SK-N-SH (cell line): ENCODE measurements around the gene GLIS1. TPM values are rescaled to one million over a fixed set of nuclear protein-coding genes. Genes with fewer than 3 reads are reported as not detected.

ENCODE experiments used
- CTCF ChIA-PET: fragments of 300-600, 350-600 bp; formaldehyde crosslinking; extraction: SDS; loops from one replicate; lab custom pipeline; 2021; lab: Yijun Ruan, JAX
- POLR2A ChIA-PET: fragments of 350-600 bp; sonication (Branson Sonifier 250); formaldehyde crosslinking; extraction: SDS; loops from one replicate; lab custom pipeline; 2020; ENCODE audit warnings: antibody characterized with exemption, inconsistent platforms; lab: Yijun Ruan, JAX
- DNase-seq: peaks from one replicate; pipeline ENCODE4 v3.0.0; 2012
- H2AFZ ChIP-seq: fragments of 200-600 bp; sonication (generic); 2 replicates; pipeline ENCODE4 v1.8.1; 2016; ENCODE audit warnings: antibody characterized with exemption, mild to moderate bottlenecking, low read depth
- H3F3A ChIP-seq: fragments of 200-600 bp; sonication (generic); replicated peaks from 2 replicates; pipeline ENCODE3; 2016; ENCODE audit warnings: antibody characterized with exemption, mild to moderate bottlenecking; ENCODE audit not compliant: insufficient read depth
- H3K27ac ChIP-seq, 2 experiments: fragments of 200-500 bp in 1 of 2; fragments of 200-600 bp in 1 of 2; sonication (Bioruptor generic) in 1 of 2; sonication (generic), shearing (Covaris generic) in 1 of 2; 2 replicates each; pipeline versions ENCODE4 v1.5.1 to v1.6.1; 2014 to 2016; ENCODE audit warnings: low read depth in 2 of 2, inconsistent platforms in 1 of 2, low read length in 1 of 2, mild to moderate bottlenecking in 1 of 2, mixed read lengths in 1 of 2
- H3K27me3 ChIP-seq: fragments of 200-600 bp; sonication (generic), shearing (Covaris generic); 2 replicates; pipeline ENCODE4 v1.6.1; 2016; ENCODE audit warnings: mixed run types; ENCODE audit not compliant: insufficient read depth
- H3K36me3 ChIP-seq, 2 experiments: fragments of 200-500 bp in 1 of 2; fragments of 200-600 bp in 1 of 2; sonication (Bioruptor generic) in 1 of 2; sonication (generic) in 1 of 2; replicated peaks in 1 of 2; 2 replicates each; pipeline versions ENCODE3 to v1.5.1; 2014 to 2016; ENCODE audit warnings: low read length in 1 of 2, mild to moderate bottlenecking in 1 of 2; ENCODE audit not compliant: insufficient read depth in 2 of 2, control insufficient read depth in 1 of 2
- H3K4me1 ChIP-seq, 2 experiments: fragments of 200-500 bp in 1 of 2; fragments of 200-600 bp in 1 of 2; sonication (Bioruptor generic) in 1 of 2; sonication (generic), shearing (Covaris generic) in 1 of 2; 2 replicates each; pipeline versions ENCODE4 v1.5.1 to v1.6.1; 2014 to 2016; ENCODE audit warnings: low read depth in 1 of 2, low read length in 1 of 2, mixed run types in 1 of 2; ENCODE audit not compliant: insufficient read depth in 2 of 2, control insufficient read depth in 1 of 2
- H3K4me2 ChIP-seq: fragments of 200-600 bp; sonication (generic), shearing (Covaris generic); 2 replicates; pipeline ENCODE4 v1.6.1; 2017; ENCODE audit warnings: mixed run types
- H3K4me3 ChIP-seq, 2 experiments: fragments of 200-500 bp in 1 of 2; fragments of 200-600 bp in 1 of 2; sonication (Bioruptor generic) in 1 of 2; sonication (generic), shearing (Covaris generic) in 1 of 2; 2 replicates each; pipeline versions ENCODE4 v1.5.1 to v1.8.1; 2014 to 2016; ENCODE audit warnings: low read depth in 2 of 2, inconsistent platforms in 1 of 2, low read length in 1 of 2, mild to moderate bottlenecking in 1 of 2, mixed read lengths in 1 of 2, moderate library complexity in 1 of 2
- H3K79me2 ChIP-seq: fragments of 200-600 bp; sonication (generic); 2 replicates; pipeline ENCODE4 v1.8.1; 2017; ENCODE audit warnings: mild to moderate bottlenecking; ENCODE audit not compliant: insufficient read depth
- H3K9ac ChIP-seq: fragments of 200-600 bp; sonication (generic); 2 replicates; pipeline ENCODE4 v1.6.1; 2017; ENCODE audit warnings: mixed run types
- H3K9me2 ChIP-seq: fragments of 200-600 bp; sonication (generic); 2 replicates; pipeline ENCODE4 v1.6.1; 2017; ENCODE audit warnings: mixed run types
- H3K9me3 ChIP-seq: fragments of 200-600 bp; sonication (generic); 2 replicates; pipeline ENCODE4 v1.6.1; 2017; ENCODE audit warnings: mixed run types, mild to moderate bottlenecking, moderate library complexity
- H4K20me1 ChIP-seq: fragments of 200-600 bp; sonication (generic); 2 replicates; pipeline ENCODE4 v1.6.1; 2017; ENCODE audit warnings: mild to moderate bottlenecking, mixed run types; ENCODE audit not compliant: insufficient read depth
- CHD2 ChIP-seq: fragments of 150-350 bp; IDR thresholded peaks from 2 replicates; pipeline ENCODE4 v1.6.1; 2018; ENCODE audit warnings: low read length; ENCODE audit not compliant: partially characterized antibody
- ELF1 ChIP-seq: IDR thresholded peaks from 2 replicates; pipeline ENCODE4 v1.4.0; 2012
- EP300 ChIP-seq, 2 experiments: IDR thresholded peaks; 2 replicates each; pipeline versions ENCODE4 v1.4.0 to v1.6.1; 2012; ENCODE audit warnings: borderline replicate concordance in 1 of 2, low read depth in 1 of 2, low read length in 1 of 2
- EZH2phosphoT487 ChIP-seq: fragments of 200-600 bp; sonication (generic); IDR thresholded peaks from 2 replicates; pipeline ENCODE4 v1.6.1; 2017; ENCODE audit warnings: low read depth, mixed run types, mild to moderate bottlenecking, antibody characterized with exemption, moderate library complexity, borderline replicate concordance
- GABPA ChIP-seq: IDR thresholded peaks from 2 replicates; pipeline ENCODE4 v1.4.0; 2012; ENCODE audit warnings: low read depth, mild to moderate bottlenecking
- GATA2 ChIP-seq: sonication (generic); formaldehyde crosslinking; IDR thresholded peaks from 2 replicates; pipeline ENCODE4 v1.5.0; 2020; ENCODE audit warnings: mild to moderate bottlenecking, missing genetic modification reagents
- MEF2A ChIP-seq: IDR thresholded peaks from 2 replicates; pipeline ENCODE4 v1.4.0; 2012; ENCODE audit warnings: low read depth, borderline replicate concordance
- MXI1 ChIP-seq: IDR thresholded peaks from 2 replicates; pipeline ENCODE4 v1.6.1; 2012; ENCODE audit warnings: mild to moderate bottlenecking, low read depth, low read length, improper control_type of control experiment
- POLR2AphosphoS5 ChIP-seq: IDR thresholded peaks from 2 replicates; pipeline ENCODE4 v1.6.1; 2012; ENCODE audit warnings: low read depth, low read length
- RAD21 ChIP-seq: IDR thresholded peaks from 2 replicates; pipeline ENCODE4 v1.6.1; 2012; ENCODE audit warnings: mild to moderate bottlenecking, low read length
- RCOR1 ChIP-seq: fragments of 150-350 bp; IDR thresholded peaks from 2 replicates; pipeline ENCODE4 v1.6.1; 2017; ENCODE audit warnings: antibody characterized with exemption, low read length
- RFX5 ChIP-seq: IDR thresholded peaks from 2 replicates; pipeline ENCODE4 v1.6.1; 2012; ENCODE audit warnings: mild to moderate bottlenecking, improper control_type of control experiment, low read length
- SMC3 ChIP-seq: IDR thresholded peaks from 2 replicates; pipeline ENCODE4 v1.6.1; 2012; ENCODE audit warnings: low read depth, low read length, improper control_type of control experiment
- TAF1 ChIP-seq: IDR thresholded peaks from 2 replicates; pipeline ENCODE4 v1.6.1; 2012; ENCODE audit warnings: low read depth, mild to moderate bottlenecking, low read length, moderate library complexity, borderline replicate concordance
- WGBS: methylation state at CpG from one replicate; pipeline ENCODE4 v1.1.6; 2017; ENCODE audit warnings: low lambda C conversion rate; 5-methylcytosine and 5-hydroxymethylcytosine counted together
- polyA plus RNA-seq, 3 experiments: library from polyadenylated mRNA; depleted of rRNA; stranded (reverse); fragments of >200 nt; gene quantifications; 2 replicates each; pipeline ENCODE4 v1.2.3, GENCODE V29; 2012
- TF ChIP-seq, protein P1 (sequence below): fragments of 150-350 bp; IDR thresholded peaks from 2 replicates; pipeline ENCODE4 v1.6.1; 2016; ENCODE audit warnings: mild to moderate bottlenecking, low read depth, low read length
- TF ChIP-seq, protein P2 (sequence below): IDR thresholded peaks from 2 replicates; pipeline ENCODE4 v1.4.0; 2012; ENCODE audit warnings: low read depth
- TF ChIP-seq, protein P3 (sequence below): IDR thresholded peaks from 2 replicates; pipeline ENCODE4 v1.4.0; 2012; ENCODE audit warnings: low read depth, borderline replicate concordance

Gene GLIS1
- polyA plus RNA-seq, 1 of the 3 experiments (the other 2 are of a cell fraction) = 0.13 TPM

DNA sequence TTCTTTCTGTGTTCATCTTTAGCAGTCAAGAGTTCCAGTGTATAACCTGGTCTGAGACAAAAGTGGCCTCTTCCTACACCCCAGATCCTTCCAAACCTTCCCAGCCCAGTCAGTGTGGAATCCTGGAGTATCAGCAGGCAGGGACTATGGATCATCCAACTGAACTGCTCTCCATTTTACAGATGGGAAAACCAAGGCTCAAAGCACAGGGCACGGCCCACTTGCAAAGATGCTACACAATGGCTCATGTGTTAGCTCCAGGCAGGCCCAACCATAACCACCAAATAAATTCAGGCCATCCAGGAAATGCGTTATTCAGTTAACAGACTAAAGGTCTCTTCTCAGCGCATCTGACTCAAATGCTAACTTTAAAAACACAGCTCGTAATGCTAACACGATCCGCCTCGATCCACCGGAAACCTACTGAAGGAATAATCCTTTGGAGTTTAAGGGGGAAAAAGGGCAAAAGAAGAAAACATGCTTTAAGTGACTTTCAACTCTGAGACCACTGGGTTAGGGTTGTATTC lies 7.1 kb downstream of the GLIS1 start (continued):
- TF ChIP-seq, protein P1, sequence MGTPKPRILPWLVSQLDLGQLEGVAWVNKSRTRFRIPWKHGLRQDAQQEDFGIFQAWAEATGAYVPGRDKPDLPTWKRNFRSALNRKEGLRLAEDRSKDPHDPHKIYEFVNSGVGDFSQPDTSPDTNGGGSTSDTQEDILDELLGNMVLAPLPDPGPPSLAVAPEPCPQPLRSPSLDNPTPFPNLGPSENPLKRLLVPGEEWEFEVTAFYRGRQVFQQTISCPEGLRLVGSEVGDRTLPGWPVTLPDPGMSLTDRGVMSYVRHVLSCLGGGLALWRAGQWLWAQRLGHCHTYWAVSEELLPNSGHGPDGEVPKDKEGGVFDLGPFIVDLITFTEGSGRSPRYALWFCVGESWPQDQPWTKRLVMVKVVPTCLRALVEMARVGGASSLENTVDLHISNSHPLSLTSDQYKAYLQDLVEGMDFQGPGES = no peak
- TF ChIP-seq CHD2 (no peak), RCOR1 (no peak), GABPA (no peak), GATA2 (no peak)
- TF ChIP-seq, protein P2, sequence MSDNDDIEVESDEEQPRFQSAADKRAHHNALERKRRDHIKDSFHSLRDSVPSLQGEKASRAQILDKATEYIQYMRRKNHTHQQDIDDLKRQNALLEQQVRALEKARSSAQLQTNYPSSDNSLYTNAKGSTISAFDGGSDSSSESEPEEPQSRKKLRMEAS = no peak

DNA sequence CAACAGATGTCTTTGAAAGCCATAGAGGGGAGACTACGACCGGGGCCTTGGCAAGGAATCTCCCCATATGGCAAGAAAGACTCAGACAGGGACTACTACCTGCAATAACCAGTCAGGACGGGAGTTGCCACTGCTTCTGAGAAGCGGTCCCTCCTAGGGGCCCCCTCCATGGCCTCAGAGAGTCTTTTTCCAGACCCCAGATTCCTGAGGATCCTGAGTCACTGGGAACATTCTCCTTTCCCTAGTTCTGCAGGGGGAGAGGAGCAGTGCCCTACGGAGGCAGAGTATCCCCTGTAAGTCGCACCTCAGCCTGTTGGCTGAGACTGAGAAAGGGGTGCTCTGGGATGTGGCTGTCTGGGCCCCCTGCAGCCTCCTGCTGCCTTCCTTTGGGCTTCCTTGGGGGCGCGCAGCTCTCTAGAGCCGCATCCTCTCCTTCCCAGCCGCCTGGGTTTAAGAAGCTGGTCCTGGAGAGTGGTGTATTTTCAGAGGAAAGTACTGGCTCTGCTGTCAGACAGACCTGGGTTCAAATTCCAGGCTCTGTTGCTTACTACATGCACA lies 7.8 kb downstream of the GLIS1 start:
- H3K36me3 ChIP-seq = no peaks in the 10 kb centered on the region
- H3F3A ChIP-seq = peaks cover 30% of the 10 kb centered on the region
- no peaks in the 10 kb centered on the region for H3K9me2 ChIP-seq
- POLR2A ChIA-PET = no interaction called here
- no peak overlapping the region for H3K27ac ChIP-seq
- no peak overlapping the region for H3K4me3 ChIP-seq
- CTCF ChIA-PET = interaction anchor here (2.1 kb wide), 1 partner anchor 10 kb away, joined by 5 read pairs; no protein-coding TSS in a partner anchor
- no peak overlapping the region for H3K9ac ChIP-seq
- H4K20me1 ChIP-seq = no peaks in the 10 kb centered on the region
- TF ChIP-seq GABPA (no peak), MXI1 (no peak), GATA2 (no peak), MEF2A (no peak), ELF1 (no peak), SMC3 (no peak), RFX5 (no peak), EP300 (IDR thresholded peaks at IDR 0.05; ENCODE audit: borderline replicate concordance in 1 of 2, low read depth in 1 of 2, low read length in 1 of 2) (no peak), EZH2phosphoT487 (no peak), POLR2AphosphoS5 (no peak), TAF1 (no peak), RAD21 (no peak)
- TF ChIP-seq, protein P1 = no peak
- TF ChIP-seq, protein P3, sequence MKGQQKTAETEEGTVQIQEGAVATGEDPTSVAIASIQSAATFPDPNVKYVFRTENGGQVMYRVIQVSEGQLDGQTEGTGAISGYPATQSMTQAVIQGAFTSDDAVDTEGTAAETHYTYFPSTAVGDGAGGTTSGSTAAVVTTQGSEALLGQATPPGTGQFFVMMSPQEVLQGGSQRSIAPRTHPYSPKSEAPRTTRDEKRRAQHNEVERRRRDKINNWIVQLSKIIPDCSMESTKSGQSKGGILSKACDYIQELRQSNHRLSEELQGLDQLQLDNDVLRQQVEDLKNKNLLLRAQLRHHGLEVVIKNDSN = no peak
- H3K4me1 ChIP-seq = peaks cover 0 to 34% of the 10 kb centered on the region in 2 experiments; a peak in 2 of 4 replicates
- no peaks in the 10 kb centered on the region for H3K79me2 ChIP-seq
- H3K4me2 ChIP-seq = no peak overlapping the region
- H3K9me3 ChIP-seq = no peaks in the 10 kb centered on the region
- WGBS = 68% methylated on average over 6 of the region's 10 CpGs
- H2AFZ ChIP-seq = no peak overlapping the region
- H3K27me3 ChIP-seq = no peaks in the 10 kb centered on the region
- no peak for DNase-seq
